ENCODE data around the gene NFATC1.

NFATC1 gene

GRCh38 chr18:79511671-79512301, 116.1 kb downstream of the NFATC1 start:
- Histone ChIP-seq H3K9ac (no peak overlapping the region), H3K4me3 (ENCODE audit: low read depth, low read length) (no peak overlapping the region), H3K9me3 (ENCODE audit: control insufficient read depth, low read length) (no peaks in the 10 kb centered on the region), H3K4me1 (no peaks in the 10 kb centered on the region), H3K4me2 (ENCODE audit: low read length) (no peak overlapping the region), H3K79me2 (no peaks in the 10 kb centered on the region), H3K27me3 (ENCODE audit: control insufficient read depth, insufficient read depth, low read length) (no peaks in the 10 kb centered on the region), H3K27ac (no peak overlapping the region), H2AFZ (no peak overlapping the region), H3K36me3 (ENCODE audit: control insufficient read depth, insufficient read depth, low read length) (no peaks in the 10 kb centered on the region)
- no peak for TF ChIP-seq CTCF (IDR thresholded peaks at IDR 0.05)

GRCh38 chr18:79512461-79513380, 117.0 kb downstream of the NFATC1 start:
- H3K27me3 ChIP-seq (ENCODE audit: control insufficient read depth, insufficient read depth, low read length): no peaks in the 10 kb centered on the region
- no peaks in the 10 kb centered on the region for H3K79me2 ChIP-seq
- H3K36me3 ChIP-seq (ENCODE audit: control insufficient read depth, insufficient read depth, low read length): no peaks in the 10 kb centered on the region
- no peaks in the 10 kb centered on the region for H3K4me1 ChIP-seq
- no peak overlapping the region for H3K27ac ChIP-seq
- no peak overlapping the region for H3K4me3 ChIP-seq (ENCODE audit: low read depth, low read length)
- no peak overlapping the region for H3K4me2 ChIP-seq (ENCODE audit: low read length)
- no peak for TF ChIP-seq CTCF (IDR thresholded peaks at IDR 0.05)
- no peak overlapping the region for H3K9ac ChIP-seq
- H3K9me3 ChIP-seq (ENCODE audit: control insufficient read depth, low read length): no peaks in the 10 kb centered on the region
- no peak overlapping the region for H2AFZ ChIP-seq

GRCh38 chr18:79513381-79514081, 117.8 kb downstream of the NFATC1 start:
- Histone ChIP-seq H2AFZ (no peak overlapping the region), H3K4me1 (no peaks in the 10 kb centered on the region), H3K79me2 (no peaks in the 10 kb centered on the region), H3K36me3 (ENCODE audit: control insufficient read depth, insufficient read depth, low read length) (no peaks in the 10 kb centered on the region), H3K4me2 (ENCODE audit: low read length) (no peak overlapping the region), H3K9me3 (ENCODE audit: control insufficient read depth, low read length) (no peaks in the 10 kb centered on the region), H3K9ac (no peak overlapping the region), H3K4me3 (ENCODE audit: low read depth, low read length) (no peak overlapping the region), H3K27me3 (ENCODE audit: control insufficient read depth, insufficient read depth, low read length) (no peaks in the 10 kb centered on the region), H3K27ac (no peak overlapping the region)
- no peak for TF ChIP-seq CTCF (IDR thresholded peaks at IDR 0.05)

GRCh38 chr18:79515331-79515730, 119.6 kb downstream of the NFATC1 start:
- no peaks in the 10 kb centered on the region for H3K36me3 ChIP-seq (ENCODE audit: control insufficient read depth, insufficient read depth, low read length)
- H2AFZ ChIP-seq: no peak overlapping the region
- no peaks in the 10 kb centered on the region for H3K9me3 ChIP-seq (ENCODE audit: control insufficient read depth, low read length)
- H3K27ac ChIP-seq: no peak overlapping the region
- no peak overlapping the region for H3K9ac ChIP-seq
- no peak for TF ChIP-seq CTCF (IDR thresholded peaks at IDR 0.05)
- H3K4me2 ChIP-seq (ENCODE audit: low read length): no peak overlapping the region
- no peak overlapping the region for H3K4me3 ChIP-seq (ENCODE audit: low read depth, low read length)
- H3K4me1 ChIP-seq: no peaks in the 10 kb centered on the region
- no peaks in the 10 kb centered on the region for H3K27me3 ChIP-seq (ENCODE audit: control insufficient read depth, insufficient read depth, low read length)
- H3K79me2 ChIP-seq: no peaks in the 10 kb centered on the region

Data from parathyroid adenoma (tissue), 2 donors.